ENCODE results near the gene PLXNB2.

PLXNB2 gene

DNA sequence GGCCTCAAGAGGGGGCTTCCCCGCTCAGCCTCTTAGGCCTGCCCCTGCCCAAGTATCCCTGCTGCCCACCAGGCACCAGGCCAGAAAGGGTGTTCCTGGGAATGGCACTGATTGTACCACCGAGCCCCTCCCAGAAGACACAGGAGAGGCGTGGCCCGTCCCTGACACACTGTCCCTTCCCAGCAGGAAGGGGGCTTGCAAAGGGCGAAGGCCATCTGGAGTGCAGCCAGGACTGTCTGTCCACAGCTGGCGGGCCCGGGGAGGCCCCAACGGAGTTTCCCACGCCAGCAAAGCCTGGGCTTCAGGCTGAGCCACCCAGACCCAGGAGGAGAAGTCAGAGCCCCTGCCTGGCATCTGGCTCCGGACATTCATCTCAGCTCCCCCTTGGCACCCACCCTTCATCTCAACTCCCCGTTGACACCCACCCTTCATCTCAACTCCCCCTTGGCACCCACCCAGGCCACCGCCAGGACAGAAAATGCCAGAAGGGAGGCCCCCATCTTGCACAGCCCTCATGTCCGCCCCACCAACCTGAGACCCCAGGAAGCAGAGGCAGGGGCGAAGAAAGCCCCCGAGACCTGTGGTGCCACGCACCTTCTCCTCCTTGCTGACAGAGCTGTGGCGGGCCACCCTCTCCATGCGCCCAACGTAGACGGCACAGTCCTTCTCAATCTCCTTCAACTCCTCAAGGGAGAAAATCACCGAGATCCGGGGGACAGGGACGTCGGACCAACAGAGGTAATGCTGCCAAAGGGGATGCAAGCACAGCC lies 82.1 kb downstream of the PLXNB2 start:
- no peak for DNase-seq

Measured in T1000 (cell line).